Glomerular endothelial cell (primary cell): ENCODE measurements around the gene B4GALT2. TPM values are rescaled to one million over a fixed set of nuclear protein-coding genes. Genes with fewer than 3 reads are reported as not detected.

Experiments used
- total RNA-seq: library from RNA; depleted of rRNA; stranded (reverse); fragments of >200 nt; gene quantifications from 2 replicates; pipeline ENCODE4 v1.2.3, GENCODE V29; 2015

The B4GALT2 gene
- total RNA-seq, 1 donor from 2014 or later = 93.8 TPM

Other genes starting within 250 kb of the B4GALT2 start
- gene ARTN, start 45.4 kb upstream of the B4GALT2 start, total RNA-seq = 0.88 TPM in 1 of 2 replicates, not detected in the other
- 21.2 and 27.1 TPM in 2 replicates for gene IPO13, start 32.3 kb upstream of the B4GALT2 start, total RNA-seq
- 19.4 and 26.7 TPM in 2 replicates for gene DPH2, start 9.2 kb upstream of the B4GALT2 start, total RNA-seq
- gene ATP6V0B, start 4.2 kb upstream of the B4GALT2 start, total RNA-seq = 103 and 119 TPM in 2 replicates
- 0.97 and 5.7 TPM in 2 replicates for gene CCDC24, start 12.4 kb downstream of the B4GALT2 start, total RNA-seq
- 0.15 and 1.5 TPM in 2 replicates for gene SLC6A9, start 52.3 kb downstream of the B4GALT2 start, total RNA-seq
- gene KLF17, start 139.6 kb downstream of the B4GALT2 start, total RNA-seq = not detected in 2 replicates
- not detected in 2 replicates for gene KLF18, start 162.4 kb downstream of the B4GALT2 start, total RNA-seq
- 48.3 and 48.4 TPM in 2 replicates for gene DMAP1, start 234.3 kb downstream of the B4GALT2 start, total RNA-seq